Choroid plexus epithelial cell (primary cell): Measurements from ENCODE around the gene NOS3.
"Not testable (repeated sequence)": the region's sequence is repeated elsewhere in the genome, so short reads cannot be mapped to it uniquely, and the experiment has no call there.

Experiments
- DNase-seq: peaks from one replicate; pipeline ENCODE4 v3.0.0-alpha.2; 2010; ENCODE audit warnings: low read depth
- H3K4me3 ChIP-seq: 2 replicates; pipeline ENCODE4 v1.5.1; 2011; ENCODE audit warnings: low read depth, mild to moderate bottlenecking, control low read depth, low read length, moderate library complexity
- TF ChIP-seq, protein P1 (sequence below): conservative IDR thresholded peaks from 2 replicates; pipeline ENCODE4 v1.5.1; 2011; ENCODE audit warnings: low read depth, mild to moderate bottlenecking, control low read depth, inconsistent platforms, low read length, moderate library complexity

NOS3 gene

GRCh38 chr7:151025924-151026671, 35.3 kb downstream of the NOS3 start:
- no peak for DNase-seq
- TF ChIP-seq, protein P1, sequence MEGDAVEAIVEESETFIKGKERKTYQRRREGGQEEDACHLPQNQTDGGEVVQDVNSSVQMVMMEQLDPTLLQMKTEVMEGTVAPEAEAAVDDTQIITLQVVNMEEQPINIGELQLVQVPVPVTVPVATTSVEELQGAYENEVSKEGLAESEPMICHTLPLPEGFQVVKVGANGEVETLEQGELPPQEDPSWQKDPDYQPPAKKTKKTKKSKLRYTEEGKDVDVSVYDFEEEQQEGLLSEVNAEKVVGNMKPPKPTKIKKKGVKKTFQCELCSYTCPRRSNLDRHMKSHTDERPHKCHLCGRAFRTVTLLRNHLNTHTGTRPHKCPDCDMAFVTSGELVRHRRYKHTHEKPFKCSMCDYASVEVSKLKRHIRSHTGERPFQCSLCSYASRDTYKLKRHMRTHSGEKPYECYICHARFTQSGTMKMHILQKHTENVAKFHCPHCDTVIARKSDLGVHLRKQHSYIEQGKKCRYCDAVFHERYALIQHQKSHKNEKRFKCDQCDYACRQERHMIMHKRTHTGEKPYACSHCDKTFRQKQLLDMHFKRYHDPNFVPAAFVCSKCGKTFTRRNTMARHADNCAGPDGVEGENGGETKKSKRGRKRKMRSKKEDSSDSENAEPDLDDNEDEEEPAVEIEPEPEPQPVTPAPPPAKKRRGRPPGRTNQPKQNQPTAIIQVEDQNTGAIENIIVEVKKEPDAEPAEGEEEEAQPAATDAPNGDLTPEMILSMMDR = no peak
- H3K4me3 ChIP-seq = no peak overlapping the region

DNA sequence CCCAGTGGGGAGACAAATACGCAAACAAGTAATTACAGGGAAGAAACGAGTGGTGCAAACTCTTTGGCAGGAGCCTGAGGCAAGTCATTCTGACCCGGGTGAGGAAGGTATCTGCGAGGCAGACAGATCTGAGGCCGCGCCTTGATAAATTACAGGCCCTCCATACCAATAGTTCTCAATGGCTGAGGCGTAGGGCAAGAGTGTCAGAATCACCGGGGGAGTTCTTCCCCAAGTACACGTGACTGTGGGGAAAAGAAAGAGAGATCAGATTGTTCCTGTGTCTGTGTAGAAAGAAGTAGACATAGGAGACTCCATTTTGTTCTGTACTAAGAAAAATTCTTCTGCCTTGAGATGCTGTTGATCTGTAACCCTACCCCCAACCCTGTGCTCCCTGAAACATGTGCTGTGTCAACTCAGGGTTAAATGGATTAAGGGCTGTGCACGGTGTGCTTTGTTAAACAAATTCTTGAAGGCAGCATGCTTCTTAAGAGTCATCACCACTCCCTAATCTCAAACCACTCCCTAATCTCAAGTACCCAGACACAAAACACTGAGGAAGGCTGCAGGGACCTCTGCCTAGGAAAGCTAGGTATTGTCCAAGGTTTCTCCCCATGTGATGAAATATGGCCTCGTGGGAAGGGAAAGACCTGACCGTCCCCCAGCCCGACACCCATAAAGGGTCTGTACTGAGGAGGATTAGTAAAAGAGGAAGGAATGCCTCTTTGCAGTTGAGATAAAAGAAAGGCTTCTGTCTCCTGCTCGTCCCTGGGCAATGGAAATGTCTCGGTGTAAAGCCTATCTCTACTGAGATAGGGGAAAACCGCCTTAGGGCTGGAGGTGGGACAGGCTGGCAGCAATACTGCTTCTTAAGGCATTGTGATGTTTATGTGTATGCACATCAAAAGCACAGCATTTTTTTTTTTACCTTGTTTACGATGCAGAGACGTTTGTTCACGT, 36.2 kb downstream of the NOS3 start:
- not testable (repeated sequence) for DNase-seq, H3K4me3 ChIP-seq

DNA sequence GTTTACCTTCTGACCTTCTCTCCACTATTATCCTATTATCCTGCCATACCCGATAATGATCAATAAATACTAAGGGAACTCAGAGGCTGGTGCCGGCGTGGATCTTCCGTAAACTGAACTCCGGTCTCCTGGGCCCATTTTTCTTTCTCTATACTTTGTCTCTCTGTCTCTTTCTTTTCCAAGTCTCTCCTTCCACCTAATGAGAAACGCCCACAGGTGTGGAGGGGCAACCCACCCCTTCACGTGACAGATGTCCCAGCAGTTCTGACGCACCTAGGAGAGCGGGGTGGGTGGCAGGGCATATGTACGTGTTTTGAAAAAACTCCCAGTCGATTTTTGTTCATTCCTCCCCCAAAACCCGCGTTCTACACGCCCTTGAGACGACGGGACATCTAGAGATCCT, 36.9 kb downstream of the NOS3 start:
- H3K4me3 ChIP-seq = peak overlapping the region; percentile 60
- DNase-seq = not testable (repeated sequence)

- DNase-seq = peak; percentile 99
- H3K4me3 ChIP-seq = peak within 1 kb of the TSS; percentile 93
- TF ChIP-seq, protein P1 = peak; percentile 53
These were observed 37.5 kb downstream of the NOS3 start, which contains the start of gene ABCB8 for GRCh38 chr7:151028131-151028947. ABCB8 (plus strand) TSS chr7:151028450; CDS start chr7:151028516, 66 bp downstream.

- TF ChIP-seq, protein P1 = no peak
- DNase-seq = no peak
- peak overlapping the region; percentile 93 for H3K4me3 ChIP-seq
These were observed 38.2 kb downstream of the NOS3 start for GRCh38 chr7:151028948-151029501.

- DNase-seq = no peak
- TF ChIP-seq, protein P1 = no peak
- H3K4me3 ChIP-seq = no peak overlapping the region
These were observed 40.2 kb downstream of the NOS3 start for GRCh38 chr7:151031011-151031410.

DNA sequence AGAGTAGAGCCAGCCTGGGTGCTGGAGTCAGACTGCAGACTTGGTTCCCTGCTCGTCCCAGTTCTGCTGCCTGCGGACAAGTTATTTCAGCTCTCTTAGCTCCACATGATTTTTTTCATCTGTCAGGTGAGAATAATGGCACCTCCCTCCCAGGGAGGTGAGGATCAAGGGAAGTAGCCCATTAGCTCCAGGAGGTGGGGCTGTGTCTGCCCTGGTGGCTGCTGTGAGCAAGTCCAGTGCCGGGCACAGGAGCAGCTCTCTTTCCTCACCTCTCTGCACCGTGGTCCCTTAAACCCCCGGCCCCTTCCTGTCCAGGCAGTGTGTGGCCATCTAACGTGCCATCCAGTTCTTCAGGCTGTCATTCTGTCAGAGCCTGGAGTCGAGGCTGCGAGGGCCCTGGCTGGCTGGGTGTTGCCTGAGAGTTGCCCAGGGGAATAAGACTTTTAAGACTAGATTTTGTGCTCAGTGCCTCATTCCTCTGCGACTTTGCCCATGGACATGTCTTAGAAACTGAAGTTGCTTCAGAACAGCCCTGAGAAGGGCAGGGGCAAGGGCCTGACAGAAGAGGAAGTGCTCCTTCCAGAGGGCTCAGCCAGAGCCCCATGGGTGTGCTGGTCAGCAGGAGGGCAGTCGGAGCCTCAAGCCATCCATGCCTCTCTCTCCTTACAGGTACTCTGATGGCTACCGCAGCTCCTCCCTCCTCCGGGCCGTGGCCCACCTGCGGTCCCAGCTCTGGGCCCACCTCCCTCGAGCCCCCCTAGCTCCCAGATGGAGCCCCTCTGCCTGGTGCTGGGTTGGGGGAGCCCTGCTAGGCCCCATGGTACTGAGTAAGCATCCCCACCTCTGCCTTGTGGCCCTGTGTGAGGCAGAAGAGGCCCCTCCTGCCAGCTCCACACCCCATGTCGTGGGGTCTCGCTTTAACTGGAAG, 42.4 kb downstream of the NOS3 start:
- TF ChIP-seq, protein P1 = peak; percentile 31
- no peak overlapping the region for H3K4me3 ChIP-seq

More for the DNA sequence above, 42.4 kb downstream of the NOS3 start:
- no peak for DNase-seq
